COLO668 (cell line): ENCODE results near the gene GRPEL1.

Experiments used
- DNase-seq: peaks from one replicate; lab custom pipeline; 2025; ENCODE audit not compliant: unreplicated experiment; lab: John Stamatoyannopoulos, UW

GRPEL1 gene

GRCh38 chr4:7066493-7066892 lies 1.4 kb downstream of the GRPEL1 start:
- no peak for DNase-seq

GRCh38 chr4:7066006-7066405 lies 1.9 kb downstream of the GRPEL1 start:
- DNase-seq: no peak

- DNase-seq: no peak
Observed at GRCh38 chr4:7063362-7063761, 4.5 kb downstream of the GRPEL1 start.

- DNase-seq: no peak
Observed at GRCh38 chr4:7062816-7063215, 5.0 kb downstream of the GRPEL1 start.

- no peak for DNase-seq
Observed at GRCh38 chr4:7061815-7062214, 6.0 kb downstream of the GRPEL1 start.

- DNase-seq: no peak
Observed at GRCh38 chr4:7060346-7061150, 7.3 kb downstream of the GRPEL1 start.

- DNase-seq: no peak
Observed at GRCh38 chr4:7059662-7060061, 8.2 kb downstream of the GRPEL1 start.

GRCh38 chr4:7058792-7059191 lies 9.1 kb downstream of the GRPEL1 start:
- no peak for DNase-seq

GRCh38 chr4:7055990-7056325 lies 11.9 kb downstream of the GRPEL1 start:
- DNase-seq: no peak

- no peak for DNase-seq
Observed at GRCh38 chr4:7055111-7055989, 12.5 kb downstream of the GRPEL1 start.

- no peak for DNase-seq
Observed at GRCh38 chr4:7054106-7054880, 13.6 kb downstream of the GRPEL1 start.

GRCh38 chr4:7052923-7053715 lies 14.7 kb downstream of the GRPEL1 start:
- no peak for DNase-seq

- DNase-seq: no peak
Observed at GRCh38 chr4:7052313-7052712, 15.6 kb downstream of the GRPEL1 start.

- DNase-seq: no peak
Observed at GRCh38 chr4:7051905-7052304, 16.0 kb downstream of the GRPEL1 start.

- DNase-seq: no peak
Observed at GRCh38 chr4:7051144-7051495, 16.7 kb downstream of the GRPEL1 start.

- DNase-seq: no peak
Observed at GRCh38 chr4:7050481-7051143, 17.3 kb downstream of the GRPEL1 start.

- no peak for DNase-seq
Observed at GRCh38 chr4:7049739-7050138, 18.1 kb downstream of the GRPEL1 start.

GRCh38 chr4:7049295-7049694 lies 18.6 kb downstream of the GRPEL1 start:
- no peak for DNase-seq

- no peak for DNase-seq
Observed at GRCh38 chr4:7048642-7049041, 19.2 kb downstream of the GRPEL1 start.

GRCh38 chr4:7046971-7047370 lies 20.9 kb downstream of the GRPEL1 start:
- DNase-seq: no peak
